HUES6 (cell line): Measurements from ENCODE around the gene CCDC127.
A peak's percentile ranks its signal among the peaks of the same experiment; 100 is the strongest.

ENCODE experiments used
- H3K27ac ChIP-seq: 2 replicates; pipeline ENCODE4 v1.7.0; 2013; ENCODE audit warnings: low read depth, mild to moderate bottlenecking, low read length, inconsistent platforms
- H3K27me3 ChIP-seq: 2 replicates; pipeline ENCODE4 v1.6.1; 2013; ENCODE audit warnings: low read length; ENCODE audit not compliant: control insufficient read depth, insufficient read depth
- H3K36me3 ChIP-seq: 2 replicates; pipeline ENCODE4 v1.6.1; 2013; ENCODE audit warnings: low read length; ENCODE audit not compliant: control insufficient read depth, insufficient read depth
- H3K4me1 ChIP-seq: 2 replicates; pipeline ENCODE4 v1.6.1; 2013; ENCODE audit warnings: low read length; ENCODE audit not compliant: control insufficient read depth, insufficient read depth
- H3K4me3 ChIP-seq: 2 replicates; pipeline ENCODE4 v1.5.1; 2013; ENCODE audit warnings: low read depth, low read length
- H3K9ac ChIP-seq: one replicate; pipeline ENCODE4 v1.6.1; 2013; ENCODE audit warnings: mild to moderate bottlenecking, low read length
- H3K9me3 ChIP-seq: 2 replicates; pipeline ENCODE4 v1.6.1; 2013; ENCODE audit warnings: low read depth, low read length; ENCODE audit not compliant: control insufficient read depth, insufficient read depth

Gene CCDC127

GRCh38 chr5:188488-189481, 29.2 kb downstream of the CCDC127 start:
- H3K27me3 ChIP-seq: no peaks in the 10 kb centered on the region
- peaks cover 12% of the 10 kb centered on the region for H3K4me1 ChIP-seq
- H3K27ac ChIP-seq: no peak overlapping the region
- no peaks in the 10 kb centered on the region for H3K9me3 ChIP-seq
- no peak overlapping the region for H3K9ac ChIP-seq
- peak overlapping the region; percentile 17; the same call in 1 of the 2 replicates for H3K4me3 ChIP-seq
- no peaks in the 10 kb centered on the region for H3K36me3 ChIP-seq

- no peak overlapping the region for H3K9ac ChIP-seq
- no peaks in the 10 kb centered on the region for H3K9me3 ChIP-seq
- no peak overlapping the region for H3K27ac ChIP-seq
- H3K4me1 ChIP-seq: peaks cover 12% of the 10 kb centered on the region
- peaks cover 2% of the 10 kb centered on the region; the same call in 1 of the 2 replicates for H3K36me3 ChIP-seq
- H3K27me3 ChIP-seq: no peaks in the 10 kb centered on the region
- peak overlapping the region; percentile 17; the same call in 1 of the 2 replicates for H3K4me3 ChIP-seq
Measured at GRCh38 chr5:187617-188451, 30.1 kb downstream of the CCDC127 start.

GRCh38 chr5:187042-187431, 30.9 kb downstream of the CCDC127 start:
- Histone ChIP-seq H3K27me3 (no peaks in the 10 kb centered on the region), H3K27ac (no peak overlapping the region), H3K4me3 (no peak overlapping the region), H3K4me1 (peaks cover 12% of the 10 kb centered on the region), H3K36me3 (peaks cover 9% of the 10 kb centered on the region; the same call in 1 of the 2 replicates), H3K9ac (no peak overlapping the region), H3K9me3 (no peaks in the 10 kb centered on the region)

GRCh38 chr5:186091-187041, 31.6 kb downstream of the CCDC127 start:
- Histone ChIP-seq H3K9me3 (no peaks in the 10 kb centered on the region), H3K9ac (no peak overlapping the region), H3K36me3 (peaks cover 15% of the 10 kb centered on the region; the same call in 1 of the 2 replicates), H3K27ac (no peak overlapping the region), H3K4me3 (no peak overlapping the region), H3K27me3 (no peaks in the 10 kb centered on the region), H3K4me1 (peaks cover 12% of the 10 kb centered on the region)

GRCh38 chr5:185095-186070, 32.6 kb downstream of the CCDC127 start:
- H3K4me1 ChIP-seq: peaks cover 15% of the 10 kb centered on the region
- no peaks in the 10 kb centered on the region for H3K27me3 ChIP-seq
- no peak overlapping the region for H3K27ac ChIP-seq

GRCh38 chr5:184471-184870, 33.5 kb downstream of the CCDC127 start:
- Histone ChIP-seq H3K4me3 (no peak overlapping the region), H3K27ac (no peak overlapping the region), H3K27me3 (no peaks in the 10 kb centered on the region), H3K4me1 (peaks cover 20% of the 10 kb centered on the region), H3K36me3 (peaks cover 15% of the 10 kb centered on the region; the same call in 1 of the 2 replicates), H3K9ac (no peak overlapping the region), H3K9me3 (no peaks in the 10 kb centered on the region)

More at GRCh38 chr5:185095-186070, 32.6 kb downstream of the CCDC127 start:
- Histone ChIP-seq H3K4me3 (no peak overlapping the region), H3K9ac (no peak overlapping the region), H3K36me3 (peaks cover 15% of the 10 kb centered on the region; the same call in 1 of the 2 replicates), H3K9me3 (no peaks in the 10 kb centered on the region)

- Histone ChIP-seq H3K4me1 (peaks cover 8% of the 10 kb centered on the region; the same call in 1 of the 2 replicates), H3K27ac (no peak overlapping the region), H3K9ac (no peak overlapping the region), H3K4me3 (no peak overlapping the region), H3K36me3 (peaks cover 15% of the 10 kb centered on the region; the same call in 1 of the 2 replicates), H3K9me3 (no peaks in the 10 kb centered on the region), H3K27me3 (no peaks in the 10 kb centered on the region)
Measured at GRCh38 chr5:182126-182525, 35.8 kb downstream of the CCDC127 start.

- Histone ChIP-seq H3K9ac (no peak overlapping the region), H3K27me3 (no peaks in the 10 kb centered on the region), H3K4me1 (peaks cover 8% of the 10 kb centered on the region; the same call in 1 of the 2 replicates), H3K27ac (no peak overlapping the region), H3K36me3 (peaks cover 15% of the 10 kb centered on the region; the same call in 1 of the 2 replicates), H3K9me3 (no peaks in the 10 kb centered on the region), H3K4me3 (no peak overlapping the region)
Measured at GRCh38 chr5:181566-181965, 36.4 kb downstream of the CCDC127 start.

GRCh38 chr5:181160-181559, 36.8 kb downstream of the CCDC127 start:
- H3K4me3 ChIP-seq: no peak overlapping the region
- no peak overlapping the region for H3K9ac ChIP-seq
- H3K4me1 ChIP-seq: peaks cover 8% of the 10 kb centered on the region; the same call in 1 of the 2 replicates
- no peak overlapping the region for H3K27ac ChIP-seq
- H3K9me3 ChIP-seq: no peaks in the 10 kb centered on the region
- H3K36me3 ChIP-seq: peaks cover 15% of the 10 kb centered on the region; the same call in 1 of the 2 replicates
- no peaks in the 10 kb centered on the region for H3K27me3 ChIP-seq
